Cardiac septum (tissue), 1 donor: ENCODE measurements around the gene CCDC13. TPM values are rescaled to one million over a fixed set of nuclear protein-coding genes. Genes with fewer than 3 reads are reported as not detected.

ENCODE experiments used
- DNase-seq: peaks from one replicate; pipeline ENCODE4 v3.0.0-alpha.2; 2020; ENCODE audit warnings: low spot score
- intact Hi-C: fragments of 100-400 bp; cut with DNase I; formaldehyde crosslinking; loops from one replicate; pipeline ENCODE4 v1.14.0; 2022
- total RNA-seq: library from RNA; stranded (reverse); fragmentation: NEBNext Ultra II Directional; extraction: Animal tissue kit (Norgen Biotek cat#: 25700); gene quantifications from one replicate; pipeline ENCODE4 v1.2.1, GENCODE V29; 2021
- donor health status: DM: no; HTN: no; CAD: no.

The CCDC13 gene
- total RNA-seq, 1 donor from 2014 or later, result 1.1 TPM

- intact Hi-C loops, result no loop called here
- no peak for DNase-seq
These were observed 27.2 kb upstream of the CCDC13 start for GRCh38 chr3:42800251-42800650.

DNA sequence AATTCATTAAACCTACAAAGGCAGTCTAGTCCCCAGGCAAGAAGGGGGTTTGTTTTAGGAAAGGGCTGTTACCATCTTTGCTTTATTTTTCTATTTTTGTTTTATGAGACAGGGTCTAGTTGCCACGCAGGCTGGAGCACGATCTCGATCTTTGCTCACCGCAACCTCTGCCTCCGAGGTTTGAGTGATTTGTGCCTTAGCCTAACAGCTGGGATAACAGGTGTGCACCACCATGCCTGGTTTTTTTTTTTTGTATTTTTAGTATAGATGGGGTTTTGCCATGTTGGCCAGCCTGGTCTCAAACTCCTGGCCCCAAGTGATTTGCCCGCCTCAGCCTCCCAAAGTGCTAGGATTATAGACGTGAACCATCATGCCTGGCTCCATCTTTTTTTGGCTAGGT lies 26.3 kb upstream of the CCDC13 start:
- intact Hi-C loops, result no loop called here
- DNase-seq, result no peak

- DNase-seq, result no peak
- intact Hi-C loops, result no loop called here
These were observed 23.4 kb upstream of the CCDC13 start for GRCh38 chr3:42796332-42796885.

- intact Hi-C loops, result no loop called here
- DNase-seq, result no peak
These were observed 22.6 kb upstream of the CCDC13 start for GRCh38 chr3:42795621-42796181.

DNA sequence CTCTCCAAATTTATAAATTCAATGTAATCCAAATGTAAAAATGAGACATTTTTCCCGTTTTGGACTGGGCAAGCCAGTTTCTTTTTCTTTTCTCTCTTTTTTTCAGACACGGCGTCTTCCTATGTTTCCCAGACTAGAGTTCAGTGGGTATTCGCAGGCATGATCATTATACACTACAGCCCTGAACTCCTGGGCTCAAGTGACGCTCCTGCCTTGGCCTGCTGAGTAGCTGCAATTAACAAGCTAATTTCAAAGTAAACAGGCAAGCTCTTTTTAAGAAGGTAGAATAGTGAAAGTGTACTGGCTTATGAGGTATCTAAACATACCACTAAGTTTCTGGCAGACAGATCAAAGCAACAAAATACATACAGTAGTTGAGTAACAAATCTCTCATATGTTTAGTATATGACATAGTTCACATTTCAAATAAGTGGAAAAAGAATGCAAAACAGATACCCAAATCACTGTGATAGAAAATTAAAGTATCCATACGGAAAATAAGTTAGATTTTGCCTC lies 17.7 kb upstream of the CCDC13 start:
- intact Hi-C loops, result no loop called here
- DNase-seq, result no peak

DNA sequence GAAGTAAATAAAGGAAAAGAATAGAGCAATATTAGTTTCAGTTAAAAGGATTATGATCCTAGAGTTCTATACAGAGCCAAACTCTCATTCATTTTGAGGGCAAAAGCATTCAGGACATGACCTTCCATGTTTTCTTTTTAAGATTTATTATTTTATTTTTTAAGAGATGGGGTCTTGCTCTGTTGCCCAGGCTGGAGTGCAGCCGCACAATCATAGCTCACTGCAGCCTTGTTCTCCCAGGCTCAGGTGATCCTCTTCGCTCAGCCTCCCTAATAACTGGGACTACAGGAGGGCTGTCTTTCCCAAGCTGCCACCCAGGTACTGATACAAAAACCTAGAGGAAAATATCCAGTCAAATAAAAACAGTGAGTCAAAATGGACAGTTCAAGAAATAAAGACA lies 13.6 kb upstream of the CCDC13 start:
- intact Hi-C loops, result no loop called here
- no peak for DNase-seq

- intact Hi-C loops, result no loop called here
These were observed 13.2 kb upstream of the CCDC13 start for GRCh38 chr3:42786212-42786611.

DNA sequence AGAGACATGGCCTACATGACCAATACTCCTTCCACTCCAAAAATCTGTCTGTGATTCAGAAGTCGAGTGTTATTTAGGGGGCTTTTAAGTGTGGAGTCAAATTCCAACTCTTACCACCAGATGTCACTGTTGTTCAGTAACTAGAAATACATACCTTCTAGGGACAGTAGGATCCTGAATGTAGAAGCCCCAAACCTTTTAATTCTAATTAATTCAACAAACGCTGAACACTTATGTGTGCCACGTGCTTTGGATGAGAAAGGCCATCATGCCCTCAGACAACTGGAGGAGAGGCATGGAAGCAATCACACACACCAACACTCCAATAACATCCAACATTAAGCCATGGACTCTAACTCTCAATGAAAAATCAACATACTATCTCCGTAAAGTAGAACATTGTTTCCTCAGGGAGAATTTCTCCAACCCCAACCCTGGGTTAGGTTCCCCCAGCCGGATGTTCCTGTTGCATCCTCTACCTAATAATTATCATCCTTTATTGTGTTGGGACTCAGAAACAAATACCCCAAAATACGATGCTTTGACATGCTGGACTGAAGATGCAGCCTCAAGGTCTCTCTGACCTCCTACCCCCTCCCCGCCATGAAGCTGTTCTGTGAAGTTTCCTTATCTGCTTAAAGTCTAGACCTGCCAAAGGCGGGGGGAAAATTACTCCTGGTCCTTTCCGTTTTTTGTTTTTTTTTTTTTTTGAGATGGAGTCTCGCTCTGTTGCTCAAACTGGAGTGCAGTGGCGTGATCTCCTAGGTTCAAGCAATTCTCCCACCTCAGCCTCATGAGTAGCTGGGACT lies 8.0 kb upstream of the CCDC13 start:
- intact Hi-C loops, result loop anchor here (2.0 to 5.0 kb wide), 2 partner anchors 56 to 100 kb away; no protein-coding TSS in a partner anchor
- DNase-seq, result no peak

More at GRCh38 chr3:42786212-42786611, 13.2 kb upstream of the CCDC13 start:
- DNase-seq, result no peak

DNA sequence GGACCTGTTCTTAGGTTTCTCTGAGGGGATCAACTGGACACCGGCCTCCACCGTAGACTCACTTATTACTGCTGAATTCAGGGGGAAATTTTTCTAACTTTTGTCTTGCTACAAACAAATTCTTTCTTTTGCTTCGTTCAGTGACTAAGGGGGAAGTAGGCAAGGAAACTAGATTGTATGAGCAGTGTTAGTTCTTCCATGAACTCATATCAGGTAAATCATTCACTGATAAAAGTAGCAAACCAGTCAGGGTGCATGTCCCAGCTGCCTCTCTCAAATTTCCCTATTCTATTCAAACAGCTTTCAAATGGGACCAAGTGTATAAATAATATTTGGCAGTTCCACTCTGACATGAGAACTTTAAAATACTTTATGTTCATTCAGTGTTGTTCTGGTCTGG lies 7.3 kb upstream of the CCDC13 start:
- no peak for DNase-seq
- intact Hi-C loops, result loop anchor here (2.0 to 5.0 kb wide), 2 partner anchors 57 to 100 kb away; no protein-coding TSS in a partner anchor

DNA sequence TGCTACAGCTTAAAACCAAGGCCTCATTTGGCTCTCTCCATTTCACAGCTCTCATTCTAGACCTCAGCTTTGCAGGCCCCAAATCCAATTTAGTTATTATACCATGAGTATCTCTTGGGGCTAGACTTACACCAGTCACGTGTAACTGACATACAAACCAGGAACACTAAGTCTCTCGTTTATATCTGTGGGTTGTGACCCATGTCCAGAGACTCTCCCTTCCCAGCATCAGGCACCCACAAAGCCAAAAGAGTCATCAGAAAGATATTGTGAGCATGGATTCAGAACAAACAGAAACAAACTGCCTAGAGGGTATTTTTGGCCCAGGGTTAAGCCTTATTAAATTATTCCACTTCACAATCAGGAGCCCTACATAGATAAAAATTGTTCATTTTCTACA lies 5.6 kb upstream of the CCDC13 start:
- no peak for DNase-seq
- intact Hi-C loops, result no loop called here

GRCh38 chr3:42773409-42773751 lies 327 bp upstream of the CCDC13 start:
- intact Hi-C loops, result no loop called here
- no peak for DNase-seq

DNA sequence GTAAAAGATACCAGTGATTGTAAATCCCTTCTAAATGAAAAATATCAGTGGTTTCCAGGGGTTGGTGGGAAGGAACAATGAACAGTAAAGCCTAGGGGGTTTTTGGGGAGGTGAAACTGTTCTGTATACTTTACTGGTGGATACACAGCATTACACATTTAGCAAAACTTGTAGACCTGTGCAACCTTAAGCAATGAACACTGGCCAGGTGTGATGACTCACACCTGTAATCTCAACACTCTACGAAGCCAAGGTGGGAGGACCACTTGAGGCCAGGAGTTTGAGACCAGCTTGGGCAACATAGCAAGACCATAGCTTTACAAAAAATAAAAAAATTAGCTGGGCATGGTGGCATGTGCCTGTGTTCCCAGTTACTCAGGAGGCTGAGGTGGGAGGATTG lies 1.8 kb downstream of the CCDC13 start:
- no peak for DNase-seq
- intact Hi-C loops, result no loop called here

DNA sequence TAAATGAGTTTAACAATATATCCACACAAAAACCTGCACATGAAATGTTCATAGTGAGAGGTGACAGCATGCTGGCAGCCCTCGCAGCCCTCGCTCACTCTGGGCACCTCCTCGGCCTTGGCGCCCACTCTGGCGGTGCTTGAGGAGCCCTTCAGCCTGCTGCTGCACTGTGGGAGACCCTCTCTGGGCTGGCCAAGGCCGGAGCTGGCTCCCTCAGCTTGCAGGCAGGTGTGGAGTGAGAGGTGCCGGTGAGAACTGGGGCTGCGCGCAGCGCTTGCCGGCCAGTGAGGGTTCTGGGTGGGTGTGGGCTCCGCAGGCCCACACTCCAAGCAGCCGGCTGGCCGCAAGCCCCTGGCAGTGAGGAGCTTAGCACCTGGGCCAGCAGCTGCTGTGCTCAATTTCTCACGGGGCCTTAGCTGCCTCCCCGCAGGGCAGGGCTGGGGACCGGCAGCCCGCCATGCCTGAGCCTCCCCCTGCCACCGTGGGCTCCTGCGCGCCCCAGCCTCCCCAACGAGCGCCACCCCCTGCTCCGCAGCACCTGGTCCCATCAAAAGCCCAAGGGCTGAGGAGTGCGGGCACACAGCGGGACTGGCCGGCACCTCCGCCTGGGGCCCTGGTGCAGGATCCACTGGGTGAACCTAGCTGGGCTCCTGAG lies 3.4 kb downstream of the CCDC13 start:
- intact Hi-C loops, result no loop called here

GRCh38 chr3:42764561-42765295 lies 8.3 kb downstream of the CCDC13 start:
- DNase-seq, result no peak
- intact Hi-C loops, result no loop called here

More for the DNA sequence above, 3.4 kb downstream of the CCDC13 start:
- no peak for DNase-seq

GRCh38 chr3:42764115-42764514 lies 8.9 kb downstream of the CCDC13 start:
- intact Hi-C loops, result no loop called here

DNA sequence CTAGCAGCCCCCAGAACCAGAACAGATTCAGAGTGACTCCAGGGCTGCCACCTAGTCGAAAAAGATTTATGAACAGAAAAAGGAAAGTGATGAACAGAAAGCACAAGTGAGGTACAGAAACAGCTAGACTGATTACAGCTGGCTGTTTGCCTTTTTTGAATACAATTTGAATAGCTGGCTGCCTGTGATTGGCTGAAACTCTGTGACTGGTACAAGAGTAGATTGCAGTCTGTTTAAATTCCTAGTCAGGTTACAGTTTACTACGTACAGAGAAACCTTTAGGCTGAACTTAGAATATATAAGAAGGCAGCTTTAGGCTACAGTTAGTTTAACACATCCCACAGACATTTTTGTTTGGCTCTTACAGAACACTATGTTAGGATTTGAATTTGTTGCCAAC lies 10.0 kb downstream of the CCDC13 start:
- DNase-seq, result no peak
- intact Hi-C loops, result no loop called here

More at GRCh38 chr3:42764115-42764514, 8.9 kb downstream of the CCDC13 start:
- no peak for DNase-seq

DNA sequence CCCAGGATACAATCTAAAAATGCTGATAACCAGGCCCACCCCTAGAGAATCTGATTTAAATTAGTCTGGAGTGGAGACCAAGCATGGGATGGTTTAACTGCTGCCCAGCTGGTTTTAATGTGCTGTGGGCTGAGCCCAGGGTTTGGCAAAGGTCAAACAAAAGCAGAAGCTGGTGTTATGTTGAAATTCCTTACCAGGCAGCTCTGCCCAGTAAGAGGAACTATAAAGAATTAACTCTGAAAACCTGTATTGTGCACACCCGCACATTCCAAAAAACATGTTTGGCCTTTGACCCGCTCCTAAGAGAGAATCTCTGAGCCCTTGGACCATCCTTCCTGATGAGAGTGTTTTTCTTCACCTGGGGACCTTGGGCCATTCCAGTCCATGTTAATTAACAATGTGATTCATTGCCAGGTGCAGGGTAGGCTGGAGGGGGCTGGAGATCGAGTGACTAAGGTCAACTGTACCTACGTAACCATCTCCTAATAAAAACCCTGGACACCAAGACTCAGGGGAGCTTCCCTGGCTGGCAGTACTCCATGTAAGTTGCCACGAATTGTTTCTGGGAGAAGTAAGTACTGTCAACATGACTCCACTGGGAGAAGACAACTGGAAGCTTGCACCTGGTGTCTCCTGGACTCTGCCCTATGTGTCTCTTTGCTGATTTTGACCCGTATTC lies 10.9 kb downstream of the CCDC13 start:
- DNase-seq, result no peak
- intact Hi-C loops, result no loop called here

GRCh38 chr3:42758126-42758525 lies 14.9 kb downstream of the CCDC13 start:
- no peak for DNase-seq
- intact Hi-C loops, result loop anchor here (10.0 kb wide), 1 partner anchor 503 kb away; no protein-coding TSS in a partner anchor

DNA sequence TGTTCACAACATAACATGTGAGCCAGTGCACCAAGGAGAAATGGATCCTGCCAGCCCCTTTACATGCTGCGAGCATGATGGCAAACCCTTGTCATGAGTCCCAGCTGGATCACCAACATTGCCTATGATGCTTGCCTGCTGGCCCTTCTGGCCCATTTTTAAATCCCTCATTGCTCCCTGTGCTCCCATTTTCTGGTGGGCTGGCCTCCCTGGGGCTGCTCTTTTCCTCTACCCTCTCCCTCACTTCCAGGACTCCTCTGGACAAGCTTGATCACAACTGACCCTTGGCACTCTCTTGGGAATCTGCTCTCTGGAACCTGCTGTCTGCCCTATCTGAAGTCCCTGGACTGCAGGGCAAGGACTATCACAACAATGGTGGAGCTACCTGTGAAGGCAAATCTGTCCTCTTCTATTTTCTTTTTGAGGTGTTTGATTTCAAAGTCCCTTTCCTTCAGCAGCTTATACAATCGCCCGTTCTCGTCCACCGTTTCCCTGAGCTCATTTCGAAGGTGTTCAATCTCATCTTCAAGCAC lies 16.3 kb downstream of the CCDC13 start:
- intact Hi-C loops, result loop anchor here (10.0 kb wide), 1 partner anchor 502 kb away; no protein-coding TSS in a partner anchor
- no peak for DNase-seq
